Ishikawa (cell line): ENCODE results near the gene RANBP17.

ENCODE experiments used
- CREB1 ChIP-seq: IDR thresholded peaks from 2 replicates; pipeline ENCODE4 v1.6.1; 2012; ENCODE audit warnings: low read depth
- EGR1 ChIP-seq: IDR thresholded peaks from 2 replicates; pipeline ENCODE4 v1.6.1; 2012
- MAX ChIP-seq: IDR thresholded peaks from 2 replicates; pipeline ENCODE4 v1.6.1; 2012
- RAD21 ChIP-seq: IDR thresholded peaks from 2 replicates; pipeline ENCODE4 v1.6.1; 2012; ENCODE audit warnings: low read depth
- TEAD4 ChIP-seq: IDR thresholded peaks from 2 replicates; pipeline ENCODE4 v1.6.1; 2012
- ZBTB7A ChIP-seq: IDR thresholded peaks from 2 replicates; pipeline ENCODE4 v1.6.1; 2012; ENCODE audit warnings: low read depth

The RANBP17 gene

GRCh38 chr5:171342362-171343111 lies 480.7 kb downstream of the RANBP17 start:
- no peak for TF ChIP-seq TEAD4
- peak; percentile 89 for TF ChIP-seq RAD21

GRCh38 chr5:171344936-171345608 lies 483.3 kb downstream of the RANBP17 start:
- TF ChIP-seq RAD21 (no peak), ZBTB7A (no peak), MAX (no peak), CREB1 (no peak), EGR1 (no peak)
